Measurements from ENCODE around the gene EIF4ENIF1.
"Not testable (repeated sequence)": the region's sequence is repeated elsewhere in the genome, so short reads cannot be mapped to it uniquely, and the experiment has no call there.

The EIF4ENIF1 gene

GRCh38 chr22:31442768-31443489, 46.7 kb downstream of the EIF4ENIF1 start:
- DNase-seq: no peak

GRCh38 chr22:31441652-31442051, 48.0 kb downstream of the EIF4ENIF1 start:
- no peak for DNase-seq

- no peak for DNase-seq
Measured at GRCh38 chr22:31440681-31441080, 49.0 kb downstream of the EIF4ENIF1 start.

- no peak for DNase-seq
Measured at GRCh38 chr22:31439808-31440207, 49.8 kb downstream of the EIF4ENIF1 start.

- no peak for DNase-seq
Measured at GRCh38 chr22:31436132-31436531, 53.5 kb downstream of the EIF4ENIF1 start.

GRCh38 chr22:31431950-31432349, 57.7 kb downstream of the EIF4ENIF1 start:
- no peak for DNase-seq

GRCh38 chr22:31425331-31426050, 64.2 kb downstream of the EIF4ENIF1 start:
- DNase-seq: no peak

- not testable (repeated sequence) for DNase-seq
Measured at GRCh38 chr22:31402350-31402749, 87.3 kb downstream of the EIF4ENIF1 start.

GRCh38 chr22:31400023-31400397, 89.6 kb downstream of the EIF4ENIF1 start:
- DNase-seq: no peak

- DNase-seq: peak; percentile 98
Measured at GRCh38 chr22:31399211-31400022, 90.2 kb downstream of the EIF4ENIF1 start, which contains the start of gene DRG1. TSS of gene DRG1 (plus strand) at chr22:31399604. CDS start at chr22:31399684, 80 bp downstream.

- no peak for DNase-seq
Measured at GRCh38 chr22:31398231-31398630, 91.4 kb downstream of the EIF4ENIF1 start.

GRCh38 chr22:31394326-31394725, 95.3 kb downstream of the EIF4ENIF1 start:
- no peak for DNase-seq

GRCh38 chr22:31393893-31394292, 95.7 kb downstream of the EIF4ENIF1 start:
- DNase-seq: no peak
